ENCODE measurements around the gene SH3PXD2A.

Gene SH3PXD2A

GRCh38 chr10:103564116-103564501, 291.3 kb downstream of the SH3PXD2A start:
- no peak for DNase-seq
- no peak overlapping the region for H3K27ac ChIP-seq (ENCODE audit: low read length)
- H3K4me2 ChIP-seq (ENCODE audit: insufficient read depth, low read length) = no peak overlapping the region
- ATAC-seq (ENCODE audit: insufficient read depth, low read depth) = peak; percentile 39; the same call in 2 of the 3 replicates
- H3K27me3 ChIP-seq (ENCODE audit: insufficient read depth, low read length, poor library complexity) = peaks cover 5% of the 10 kb centered on the region
- no peaks in the 10 kb centered on the region for H3K36me3 ChIP-seq (ENCODE audit: insufficient read depth, low read length)
- H4K20me1 ChIP-seq (ENCODE audit: insufficient read depth, low read length) = no peaks in the 10 kb centered on the region
- H3K9me3 ChIP-seq (ENCODE audit: insufficient read depth, low read length, severe bottlenecking) = no peaks in the 10 kb centered on the region
- TF ChIP-seq CTCF (IDR thresholded peaks at IDR 0.05; ENCODE audit: borderline replicate concordance, extremely low read depth, low read length, poor library complexity, severe bottlenecking) (no peak), EZH2 (IDR thresholded peaks at IDR 0.05; ENCODE audit: borderline replicate concordance, low read depth, low read length, severe bottlenecking) (no peak)
- H2AFZ ChIP-seq (ENCODE audit: low read depth, low read length) = no peak overlapping the region
- H3K4me3 ChIP-seq (ENCODE audit: low read depth in 1 of 2, low read length in 2 of 2) = no peak overlapping the region
- H3K79me2 ChIP-seq (ENCODE audit: insufficient read depth, low read length) = no peaks in the 10 kb centered on the region
- no peak overlapping the region for H3K9ac ChIP-seq (ENCODE audit: low read depth, low read length)
- no peaks in the 10 kb centered on the region for H3K4me1 ChIP-seq (ENCODE audit: insufficient read depth, low read length)

GRCh38 chr10:103563231-103564115, 291.9 kb downstream of the SH3PXD2A start:
- Histone ChIP-seq H4K20me1 (ENCODE audit: insufficient read depth, low read length) (no peaks in the 10 kb centered on the region), H3K27me3 (ENCODE audit: insufficient read depth, low read length, poor library complexity) (peaks cover 10% of the 10 kb centered on the region), H3K4me3 (ENCODE audit: low read depth in 1 of 2, low read length in 2 of 2) (no peak overlapping the region), H3K4me2 (ENCODE audit: insufficient read depth, low read length) (no peak overlapping the region), H3K79me2 (ENCODE audit: insufficient read depth, low read length) (no peaks in the 10 kb centered on the region), H3K36me3 (ENCODE audit: insufficient read depth, low read length) (no peaks in the 10 kb centered on the region), H3K27ac (ENCODE audit: low read length) (no peak overlapping the region), H3K4me1 (ENCODE audit: insufficient read depth, low read length) (no peaks in the 10 kb centered on the region), H3K9me3 (ENCODE audit: insufficient read depth, low read length, severe bottlenecking) (no peaks in the 10 kb centered on the region), H2AFZ (ENCODE audit: low read depth, low read length) (no peak overlapping the region), H3K9ac (ENCODE audit: low read depth, low read length) (no peak overlapping the region)
- no peak for TF ChIP-seq CTCF (IDR thresholded peaks at IDR 0.05; ENCODE audit: borderline replicate concordance, extremely low read depth, low read length, poor library complexity, severe bottlenecking)
- no peak for DNase-seq
- ATAC-seq (ENCODE audit: insufficient read depth, low read depth) = no peak

- H2AFZ ChIP-seq (ENCODE audit: low read depth, low read length) = no peak overlapping the region
- H3K4me2 ChIP-seq (ENCODE audit: insufficient read depth, low read length) = no peak overlapping the region
- no peaks in the 10 kb centered on the region for H3K79me2 ChIP-seq (ENCODE audit: insufficient read depth, low read length)
- H3K9ac ChIP-seq (ENCODE audit: low read depth, low read length) = no peak overlapping the region
- peaks cover 11% of the 10 kb centered on the region for H3K27me3 ChIP-seq (ENCODE audit: insufficient read depth, low read length, poor library complexity)
- H3K9me3 ChIP-seq (ENCODE audit: insufficient read depth, low read length, severe bottlenecking) = no peaks in the 10 kb centered on the region
- H4K20me1 ChIP-seq (ENCODE audit: insufficient read depth, low read length) = no peaks in the 10 kb centered on the region
- no peak overlapping the region for H3K27ac ChIP-seq (ENCODE audit: low read length)
- TF ChIP-seq CTCF (IDR thresholded peaks at IDR 0.05; ENCODE audit: borderline replicate concordance, extremely low read depth, low read length, poor library complexity, severe bottlenecking) (no peak), EZH2 (IDR thresholded peaks at IDR 0.05; ENCODE audit: borderline replicate concordance, low read depth, low read length, severe bottlenecking) (no peak)
- no peaks in the 10 kb centered on the region for H3K4me1 ChIP-seq (ENCODE audit: insufficient read depth, low read length)
- no peak for DNase-seq
- no peak overlapping the region for H3K4me3 ChIP-seq (ENCODE audit: low read depth in 1 of 2, low read length in 2 of 2)
- no peaks in the 10 kb centered on the region for H3K36me3 ChIP-seq (ENCODE audit: insufficient read depth, low read length)
- ATAC-seq (ENCODE audit: insufficient read depth, low read depth) = no peak
Observed at GRCh38 chr10:103562383-103562782, 293.0 kb downstream of the SH3PXD2A start.

Data from DND-41 (cell line).